HFF-Myc (cell line): ENCODE measurements around the gene FBXO17.

Experiments
- DNase-seq: peaks from one replicate; pipeline ENCODE4 v3.0.0-alpha.2; 2011; ENCODE audit warnings: low read depth; ENCODE audit errors: extremely low read depth
- H3K4me3 ChIP-seq: replicated peaks from 2 replicates; pipeline ENCODE4 v1.5.1; 2011; ENCODE audit warnings: low read depth, mild to moderate bottlenecking, control low read depth, low read length
- CTCF ChIP-seq: IDR thresholded peaks from 2 replicates; pipeline ENCODE4 v1.5.1; 2012; ENCODE audit warnings: mild to moderate bottlenecking, low read depth, low read length, control low read depth; ENCODE audit errors: missing control alignments

FBXO17 gene

GRCh38 chr19:38952395-38953165, 23.0 kb downstream of the FBXO17 start:
- TF ChIP-seq CTCF = no peak
- DNase-seq = no peak
- no peak overlapping the region for H3K4me3 ChIP-seq

- no peak for DNase-seq
- no peak for TF ChIP-seq CTCF
- H3K4me3 ChIP-seq = no peak overlapping the region
Observed at GRCh38 chr19:38951187-38951586, 24.4 kb downstream of the FBXO17 start.

- DNase-seq = no peak
- TF ChIP-seq CTCF = no peak
- H3K4me3 ChIP-seq = 0 out of 2 replicates have a peak overlapping the region, but pooled peaks have one; percentile 1
Observed at GRCh38 chr19:38949580-38950367, 25.8 kb downstream of the FBXO17 start.

GRCh38 chr19:38946229-38947010, 29.1 kb downstream of the FBXO17 start:
- TF ChIP-seq CTCF = no peak
- H3K4me3 ChIP-seq = no peak overlapping the region
- no peak for DNase-seq

- DNase-seq = no peak
- H3K4me3 ChIP-seq = no peak overlapping the region
- TF ChIP-seq CTCF = no peak
Observed at GRCh38 chr19:38945562-38946228, 29.8 kb downstream of the FBXO17 start.

- DNase-seq = peak; percentile 9
- no peak for TF ChIP-seq CTCF
Observed at GRCh38 chr19:38944981-38945506, 30.5 kb downstream of the FBXO17 start.

More at GRCh38 chr19:38944981-38945506, 30.5 kb downstream of the FBXO17 start:
- no peak overlapping the region for H3K4me3 ChIP-seq
